Endothelial cell of umbilical vein (primary cell): Measurements from ENCODE around the gene FYN. TPM values are rescaled to one million over a fixed set of nuclear protein-coding genes. Genes with fewer than 3 reads are reported as not detected.

Experiments used
- BruUV-seq: library from RNA; stranded (reverse); fragments of 400-500 nt; replicated peaks from 2 replicates; lab custom pipeline; 2021; lab: Mats Ljungman, UMichigan
- CTCF ChIA-PET: fragments of 300-600, 350-600 bp; sonication (Branson Sonifier 250); formaldehyde crosslinking; loops from one replicate; lab custom pipeline; 2021; ENCODE audit warnings: antibody characterized with exemption, inconsistent platforms; lab: Charles Lee
- POLR2A ChIA-PET: fragments of 300-600, 350-600 bp; sonication (Branson Sonifier 250); formaldehyde crosslinking; loops from one replicate; lab custom pipeline; 2021; ENCODE audit warnings: antibody characterized with exemption, inconsistent platforms; lab: Charles Lee
- DNase-seq: peaks from one replicate; pipeline ENCODE4 v3.0.0-alpha.2; 2011; ENCODE audit warnings: low read depth, low spot score
- FAIRE-seq: peaks from 2 replicates; lab custom pipeline; 2011; peaks lifted over from hg19 to GRCh38; lab: Jason Lieb, UNC
- H2AFZ ChIP-seq: 2 replicates; pipeline ENCODE4 v1.6.0; 2012; ENCODE audit warnings: low read depth, low read length, control low read depth, inconsistent platforms
- H3K27ac ChIP-seq: 2 replicates; pipeline ENCODE4 v1.5.1; 2011; ENCODE audit warnings: low read depth, mild to moderate bottlenecking, control low read depth, low read length, moderate library complexity; ENCODE audit not compliant: insufficient read depth
- H3K27me3 ChIP-seq, 2 experiments: 2 replicates each; pipeline versions ENCODE4 v1.6.0 to v1.6.1; 2011; ENCODE audit warnings: low read length in 2 of 2, mixed read lengths in 1 of 2; ENCODE audit not compliant: control insufficient read depth in 2 of 2, insufficient read depth in 2 of 2
- H3K36me3 ChIP-seq, 2 experiments: 2 replicates in 1 of 2; 3 replicates in 1 of 2; pipeline ENCODE4 v1.5.1; 2011; ENCODE audit warnings: low read length in 2 of 2, mild to moderate bottlenecking in 1 of 2, moderate library complexity in 1 of 2; ENCODE audit not compliant: control insufficient read depth in 2 of 2, insufficient read depth in 2 of 2; ENCODE audit errors: extremely low read depth in 1 of 2
- H3K4me1 ChIP-seq: 3 replicates; pipeline ENCODE4 v1.5.1; 2011; ENCODE audit warnings: mild to moderate bottlenecking, low read length; ENCODE audit not compliant: control insufficient read depth, insufficient read depth; ENCODE audit errors: extremely low read depth
- H3K4me2 ChIP-seq: 2 replicates; pipeline ENCODE4 v1.6.1; 2011; ENCODE audit warnings: low read length, control low read depth, mixed read lengths; ENCODE audit not compliant: insufficient read depth
- H3K4me3 ChIP-seq, 3 experiments: fragments of 200-600 bp in 1 of 3; sonication (generic), shearing (Covaris generic) in 1 of 3; replicated peaks in 1 of 3; 2 replicates each; pipeline ENCODE4 v1.5.1; 2011 to 2016; ENCODE audit warnings: control low read depth in 3 of 3, low read length in 3 of 3, mild to moderate bottlenecking in 2 of 3, inconsistent platforms in 1 of 3, low read depth in 1 of 3, moderate library complexity in 1 of 3; ENCODE audit not compliant: insufficient read depth in 1 of 3
- H3K79me2 ChIP-seq: 2 replicates; pipeline ENCODE4 v1.6.0; 2012; ENCODE audit warnings: low read length, inconsistent platforms; ENCODE audit not compliant: control insufficient read depth, insufficient read depth
- H3K9ac ChIP-seq: replicated peaks from 2 replicates; pipeline ENCODE3; 2011; ENCODE audit warnings: low read length, control low read depth; ENCODE audit not compliant: insufficient read depth; ENCODE audit errors: extremely low read depth
- H3K9me1 ChIP-seq: replicated peaks from 3 replicates; pipeline ENCODE4 v1.6.0; 2011; ENCODE audit warnings: mild to moderate bottlenecking, low read length; ENCODE audit not compliant: control insufficient read depth, insufficient read depth; ENCODE audit errors: extremely low read depth
- H3K9me3 ChIP-seq: replicated peaks from 2 replicates; pipeline ENCODE4 v1.5.1; 2012; ENCODE audit warnings: low read length, inconsistent platforms; ENCODE audit not compliant: control insufficient read depth, insufficient read depth
- H4K20me1 ChIP-seq: replicated peaks from 2 replicates; pipeline ENCODE3; 2011; ENCODE audit warnings: mild to moderate bottlenecking, low read length; ENCODE audit not compliant: control insufficient read depth, insufficient read depth; ENCODE audit errors: extremely low read depth
- EZH2 ChIP-seq: IDR thresholded peaks from 2 replicates; pipeline ENCODE4 v1.6.1; 2012; ENCODE audit warnings: borderline replicate concordance, low read depth, mild to moderate bottlenecking, moderate library complexity, low read length, inconsistent platforms; ENCODE audit not compliant: severe bottlenecking
- FOS ChIP-seq: IDR thresholded peaks from 2 replicates; pipeline ENCODE4 v1.6.1; 2011; ENCODE audit warnings: mild to moderate bottlenecking, low read length, moderate library complexity, borderline replicate concordance; ENCODE audit not compliant: insufficient read depth
- GATA2 ChIP-seq: IDR thresholded peaks from 2 replicates; pipeline ENCODE4 v1.7.0; 2011; ENCODE audit warnings: low read depth, mild to moderate bottlenecking, moderate library complexity, mixed read lengths, low read length; ENCODE audit not compliant: insufficient read length, insufficient read depth
- JUN ChIP-seq: IDR thresholded peaks from 2 replicates; pipeline ENCODE4 v1.6.1; 2011; ENCODE audit warnings: borderline replicate concordance, low read depth; ENCODE audit not compliant: insufficient read length, insufficient read depth
- MYC ChIP-seq: IDR thresholded peaks from one replicate; pipeline ENCODE4 v1.6.1; 2011; ENCODE audit warnings: mild to moderate bottlenecking, low read depth, low read length
- POLR2A ChIP-seq: IDR thresholded peaks from 2 replicates; pipeline ENCODE4 v1.6.1; 2012; ENCODE audit warnings: low read depth, mild to moderate bottlenecking, control low read depth, low read length
- POLR2AphosphoS5 ChIP-seq: IDR thresholded peaks from 2 replicates; pipeline ENCODE4 v1.6.1; 2012; ENCODE audit warnings: low read depth, mild to moderate bottlenecking, control low read depth, low read length, moderate library complexity; ENCODE audit not compliant: insufficient read depth
- dilution Hi-C: fragments of 300-500 bp; cut with MboI; formaldehyde crosslinking; loops from one replicate; pipeline ENCODE4 v1.15.0; 2019; ENCODE audit warnings: low sequenced_read_pairs; ENCODE audit not compliant: extremely low pct_ligation_motif_present
- intact Hi-C: fragments of 100-400 bp; cut with micrococcal nuclease; formaldehyde crosslinking; loops from one replicate; pipeline ENCODE4 v1.10.0; 2022
- polyA plus RNA-seq, 4 experiments: library from polyadenylated mRNA; depleted of rRNA in 3 of 4; stranded (reverse) in 3 of 4; unstranded in 1 of 4; fragments of >200 nt; gene quantifications; 2 replicates each; pipeline versions ENCODE4 v1.2.1 to v1.2.3, GENCODE V29; 2011 to 2012; ENCODE audit warnings: missing spikeins in 1 of 4
- total RNA-seq: library from RNA; stranded (reverse); gene quantifications from 2 replicates; pipeline ENCODE4 v1.2.3, GENCODE V29; 2021
- TF ChIP-seq, protein P1 (sequence below): IDR thresholded peaks from 2 replicates; pipeline ENCODE4 v1.6.1; 2011; ENCODE audit not compliant: insufficient read depth, insufficient read length

FYN gene
- total and polyA plus RNA-seq, 2 donors (not counting 3 experiments of a cell fraction or from before 2014, with no cell fraction given), result 69.0 to 143 TPM

DNA sequence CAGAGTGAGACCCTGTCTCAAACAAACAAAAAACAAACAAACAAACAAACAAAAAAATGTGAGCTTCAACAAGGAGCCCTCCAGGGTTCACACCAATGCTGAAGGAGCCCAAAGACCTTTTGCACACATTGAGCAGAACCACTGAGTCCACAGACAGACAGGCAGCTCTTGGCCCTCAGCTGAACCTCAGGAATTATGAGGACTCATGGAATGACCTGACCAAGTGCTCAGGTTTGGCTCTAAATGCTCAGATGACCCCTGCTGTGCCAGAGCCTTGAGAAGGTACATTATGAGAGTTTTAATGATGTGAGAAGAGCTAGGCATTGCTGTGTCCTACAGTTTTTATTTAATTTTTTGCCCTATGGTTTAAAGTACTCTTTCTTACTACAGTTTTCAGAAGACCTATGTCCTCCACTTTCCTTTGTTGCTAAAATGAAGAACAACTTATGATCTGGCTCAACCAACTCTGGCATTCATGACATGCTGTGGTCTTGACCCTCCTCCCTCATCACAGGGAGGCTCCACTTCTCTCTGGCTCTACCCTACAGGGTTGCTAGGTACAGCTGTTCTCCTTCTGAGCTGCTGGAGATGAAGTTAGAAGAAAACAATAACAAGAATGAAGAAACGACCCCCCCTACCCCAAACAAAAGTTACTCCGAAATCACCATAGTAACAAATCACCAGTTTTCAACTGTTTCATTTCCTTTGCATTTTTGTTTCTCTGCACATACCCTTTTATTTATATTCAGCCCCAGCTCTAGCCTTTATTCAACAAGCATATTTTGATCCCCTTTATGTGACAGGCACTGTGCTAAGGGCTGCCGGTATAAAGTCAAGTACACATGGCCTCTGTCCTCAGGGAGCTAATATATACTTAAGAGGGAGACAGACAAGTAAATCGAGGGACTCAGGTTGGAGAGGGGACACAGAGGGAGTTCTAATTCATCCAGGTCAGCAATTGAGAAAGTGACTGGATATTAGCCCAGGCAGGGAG, 138.9 kb downstream of the FYN start:
- intact Hi-C loops (no loop called here), dilution Hi-C loops (no loop called here)
- TF ChIP-seq GATA2 (no peak), JUN (no peak), POLR2AphosphoS5 (no peak), POLR2A (no peak), MYC (no peak), EZH2 (no peak), FOS (no peak)
- TF ChIP-seq, protein P1, sequence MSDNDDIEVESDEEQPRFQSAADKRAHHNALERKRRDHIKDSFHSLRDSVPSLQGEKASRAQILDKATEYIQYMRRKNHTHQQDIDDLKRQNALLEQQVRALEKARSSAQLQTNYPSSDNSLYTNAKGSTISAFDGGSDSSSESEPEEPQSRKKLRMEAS, result no peak
- no peaks in the 10 kb centered on the region for H3K9me3 ChIP-seq
- no peaks in the 10 kb centered on the region for H3K36me3 ChIP-seq
- DNase-seq (peak; percentile 32), FAIRE-seq (no peak)
- CTCF ChIA-PET, result interaction anchor here (0.6 to 1.5 kb wide), 4 partner anchors 9 to 274 kb away, joined by 3 to 6 read pairs (median 4); no protein-coding TSS in a partner anchor
- no peaks in the 10 kb centered on the region for H4K20me1 ChIP-seq
- peaks cover 2% of the 10 kb centered on the region for H3K79me2 ChIP-seq
- H3K9ac ChIP-seq, result no peak overlapping the region
- BruUV-seq, result no TSS peak
- peaks cover 12% of the 10 kb centered on the region for H3K4me1 ChIP-seq
- no peak overlapping the region for H3K27ac ChIP-seq
- POLR2A ChIA-PET, result interaction anchor here (2.1 kb wide), 1 partner anchor 13 kb away, joined by 6 read pairs; no protein-coding TSS in a partner anchor
- no peak overlapping the region for H3K4me3 ChIP-seq
- H3K9me1 ChIP-seq, result no peaks in the 10 kb centered on the region
- no peak overlapping the region for H3K4me2 ChIP-seq
- H2AFZ ChIP-seq, result no peak overlapping the region
- no peaks in the 10 kb centered on the region for H3K27me3 ChIP-seq
